ENCODE data around the gene MLPH.

Gene MLPH

GRCh38 chr2:237480988-237481525 is 6.0 kb upstream of the MLPH start:
- DNase-seq: no peak

GRCh38 chr2:237482485-237482884 is 4.6 kb upstream of the MLPH start:
- DNase-seq: no peak

DNA sequence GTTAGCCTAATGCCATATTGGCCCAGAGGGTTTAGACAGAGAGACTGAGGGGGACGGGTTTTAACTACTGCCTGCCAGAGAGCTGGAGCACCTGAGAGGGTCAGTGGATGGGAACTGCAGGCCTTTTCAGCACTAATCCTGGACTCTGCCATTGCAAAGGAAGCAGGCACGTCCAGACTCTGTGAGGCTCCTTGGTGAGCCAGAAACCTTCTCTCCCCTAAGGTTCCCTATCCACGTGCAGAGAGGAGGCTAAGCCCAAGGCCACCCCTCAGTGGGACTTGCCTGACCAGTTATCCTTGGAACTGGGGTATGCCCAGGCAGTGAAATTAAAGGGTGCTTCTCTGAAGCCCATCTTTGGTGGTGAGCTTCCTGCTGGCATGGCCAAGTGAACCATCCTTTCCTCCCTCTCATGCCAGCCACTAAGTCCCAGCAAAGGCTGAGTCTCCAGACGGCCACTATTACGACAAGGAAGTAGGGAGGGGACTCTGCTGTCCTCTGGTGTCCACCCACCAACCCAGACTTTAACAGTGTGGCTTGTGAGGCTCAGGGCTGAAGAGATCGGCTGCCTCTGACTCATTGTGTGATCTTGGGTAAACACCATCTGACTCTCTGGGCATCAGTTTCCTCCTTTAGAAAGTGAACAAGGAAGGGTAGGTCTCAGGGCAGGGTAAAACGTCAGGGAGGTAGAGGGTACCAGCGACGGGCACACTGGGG is 3.9 kb upstream of the MLPH start:
- no peak for DNase-seq

- no peak for DNase-seq
These were observed 1.7 kb upstream of the MLPH start for GRCh38 chr2:237485304-237485703.

GRCh38 chr2:237485844-237486243 is 1.2 kb upstream of the MLPH start:
- DNase-seq: no peak

- DNase-seq: no peak
These were observed 675 bp upstream of the MLPH start for GRCh38 chr2:237486334-237486818.

GRCh38 chr2:237487496-237487895 is 445 bp downstream of the MLPH start:
- DNase-seq: no peak

GRCh38 chr2:237488295-237488694 is 1.2 kb downstream of the MLPH start:
- no peak for DNase-seq

- no peak for DNase-seq
These were observed 2.1 kb downstream of the MLPH start for GRCh38 chr2:237488901-237489860.

- no peak for DNase-seq
These were observed 3.1 kb downstream of the MLPH start for GRCh38 chr2:237490009-237490711.

DNA sequence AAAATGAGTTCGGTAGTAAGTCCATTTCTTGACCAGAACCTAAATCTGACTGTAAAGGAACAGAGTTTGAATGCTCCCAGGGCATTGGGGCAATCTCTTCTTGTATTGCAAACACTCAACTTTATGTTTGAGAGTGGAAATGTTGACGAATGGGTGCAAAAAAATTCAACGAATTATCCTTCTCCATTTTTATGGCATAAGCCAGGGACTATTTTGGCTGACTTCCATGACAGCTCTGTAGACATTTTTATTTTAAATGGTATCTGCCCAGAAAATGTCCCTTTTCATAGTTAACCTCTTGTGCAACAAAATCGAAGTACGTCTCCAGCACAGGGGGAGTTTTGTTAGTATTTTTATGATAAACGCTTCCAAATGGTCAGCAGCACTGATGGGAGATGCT is 3.7 kb downstream of the MLPH start:
- DNase-seq: no peak

DNA sequence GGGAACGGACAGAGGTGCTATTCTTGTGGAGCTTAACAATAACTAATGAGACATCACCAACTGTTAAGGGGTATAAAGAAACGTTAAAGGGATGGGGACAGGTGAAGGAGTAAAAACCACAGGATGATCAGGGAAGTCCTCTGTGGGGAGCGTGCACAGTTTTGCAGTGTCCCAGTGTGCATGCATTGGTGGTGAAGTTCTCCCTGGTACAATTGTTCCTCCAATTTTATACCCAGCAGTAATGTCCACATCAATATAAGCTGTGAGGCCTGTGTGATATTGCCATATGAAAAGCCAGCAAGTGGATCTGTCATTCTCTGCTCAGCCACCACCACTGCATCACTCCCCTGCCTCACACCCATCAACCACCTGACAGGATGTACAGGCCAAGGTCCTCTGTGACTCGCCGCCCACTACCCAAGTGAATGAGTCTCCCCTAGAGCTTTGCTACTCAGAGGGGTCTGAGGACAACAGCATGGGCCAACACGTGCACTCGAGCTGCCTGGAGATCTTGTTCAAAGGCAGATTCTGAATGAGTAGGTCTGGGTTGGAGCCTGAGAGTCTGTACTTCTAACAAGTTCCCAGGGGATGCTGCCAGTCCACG is 4.6 kb downstream of the MLPH start:
- no peak for DNase-seq

DNA sequence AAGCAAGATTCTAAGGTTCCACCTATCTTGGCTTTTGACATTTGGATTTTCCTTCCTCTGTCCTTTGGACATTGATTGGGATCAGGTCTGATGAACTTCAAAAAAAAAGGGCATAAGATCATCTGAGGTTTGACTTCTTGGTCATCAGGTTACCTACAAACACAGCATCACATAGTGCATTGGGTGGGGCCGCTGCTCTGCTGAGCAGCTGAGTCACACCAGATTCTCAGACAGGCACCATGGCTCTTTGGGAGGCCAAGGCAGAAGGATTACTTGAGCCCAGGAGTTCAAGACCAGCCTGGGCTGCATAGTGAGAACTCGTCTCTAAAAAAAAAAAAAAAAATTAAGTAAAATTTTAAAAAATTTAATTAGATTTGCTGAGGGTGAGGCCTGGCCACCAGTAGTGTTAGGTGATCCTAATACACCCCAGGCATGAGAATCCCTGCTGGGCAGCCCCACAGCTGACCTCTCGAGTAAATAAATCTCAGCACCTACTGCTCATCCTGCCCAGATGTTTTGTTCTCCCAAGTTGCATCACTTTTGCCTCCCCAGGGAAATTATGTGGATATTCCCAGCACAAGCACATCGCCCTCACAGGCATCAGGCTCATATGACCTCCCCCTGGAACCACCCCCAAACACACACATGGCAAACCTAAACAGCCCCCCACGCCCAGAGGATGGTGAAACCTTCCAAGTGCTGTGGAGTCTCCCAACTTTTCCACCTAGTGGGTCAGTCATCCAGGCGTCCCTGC is 5.3 kb downstream of the MLPH start:
- no peak for DNase-seq

DNA sequence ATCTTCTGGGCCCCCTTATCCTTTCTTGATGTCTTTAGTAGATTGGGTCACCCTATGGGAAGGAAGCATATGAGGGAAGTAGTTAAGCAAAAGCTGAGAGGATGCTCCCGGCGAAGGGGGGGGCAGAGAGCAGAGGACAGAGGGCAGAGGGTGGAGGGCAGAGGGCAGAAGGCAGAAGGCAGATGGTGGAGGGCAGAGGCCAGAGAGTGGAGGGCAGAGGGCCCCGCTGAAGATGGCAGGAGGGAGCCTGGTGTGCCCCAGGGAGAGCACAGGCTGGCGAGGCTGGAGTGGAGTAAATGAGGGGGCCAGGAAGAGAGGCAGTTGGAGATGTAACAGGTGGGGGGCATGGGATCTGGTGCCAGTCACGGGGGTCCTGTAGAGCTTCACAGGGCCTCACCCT is 7.0 kb downstream of the MLPH start:
- DNase-seq: no peak

DNA sequence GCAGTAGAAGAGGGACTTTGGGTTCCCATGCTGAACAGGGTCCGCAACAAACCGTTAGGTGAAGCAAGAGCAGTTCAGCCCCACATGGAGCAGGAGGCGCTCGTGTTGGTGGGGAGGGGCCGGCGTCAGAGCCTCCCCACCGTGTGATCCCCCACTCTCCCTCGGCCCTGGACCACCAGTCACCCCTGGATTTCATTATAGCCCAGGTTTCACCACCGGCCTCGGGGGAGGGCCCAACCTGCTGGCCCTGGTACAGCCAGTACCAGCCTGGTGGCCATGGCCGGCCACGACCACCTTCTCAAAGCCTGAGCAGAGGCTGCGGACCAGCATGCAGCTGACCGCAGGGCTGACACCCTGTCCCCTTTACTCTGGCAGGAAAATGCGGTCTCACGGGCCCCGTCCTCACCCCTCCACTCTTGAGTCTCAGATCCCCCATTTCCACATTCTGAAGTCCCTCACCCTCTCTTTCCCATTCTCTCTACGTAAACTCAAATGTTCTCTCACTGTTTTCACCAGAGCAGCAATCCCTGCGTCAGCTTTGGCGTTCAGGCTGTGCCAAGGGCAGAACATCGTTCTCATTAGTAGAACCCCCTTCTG is 8.6 kb downstream of the MLPH start:
- no peak for DNase-seq

GRCh38 chr2:237496428-237496827 is 9.4 kb downstream of the MLPH start:
- no peak for DNase-seq

GRCh38 chr2:237497009-237497837 is 10.2 kb downstream of the MLPH start:
- no peak for DNase-seq

GRCh38 chr2:237497838-237498186 is 10.8 kb downstream of the MLPH start:
- DNase-seq: no peak

DNA sequence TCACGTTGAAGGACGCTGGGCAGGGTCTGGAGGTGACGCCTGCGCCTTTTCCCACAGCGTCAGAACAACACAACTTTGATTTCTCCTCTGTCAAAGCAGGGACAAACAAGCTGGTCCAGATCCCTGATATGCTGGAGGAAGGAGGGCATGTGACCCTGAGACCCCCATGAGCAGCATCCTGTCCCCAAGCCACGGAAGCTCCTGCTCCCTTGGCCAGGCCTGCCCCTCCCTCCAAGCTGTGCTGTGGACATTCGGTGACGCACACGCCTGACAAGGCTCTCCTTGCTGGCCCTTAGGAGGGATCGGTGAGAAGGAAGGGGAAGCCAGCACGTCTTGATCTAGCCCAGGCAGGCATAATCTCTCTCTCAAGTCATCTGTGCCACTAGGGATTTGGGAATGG is 11.3 kb downstream of the MLPH start:
- DNase-seq: no peak

- DNase-seq: no peak
These were observed 13.8 kb downstream of the MLPH start for GRCh38 chr2:237500681-237501424.
